ENCODE data around the gene CEP128.

Gene CEP128

GRCh38 chr14:80700601-80701000 lies 240.9 kb downstream of the CEP128 start:
- in situ Hi-C loops (cut with MboI; ENCODE audit: low sequenced_read_pairs, unreplicated experiment), result no loop called here
- TF ChIP-seq CTCF (IDR thresholded peaks at IDR 0.05; ENCODE audit: borderline replicate concordance, control extremely low read depth, extremely low read depth, insufficient read depth, missing control alignments), result no peak
- no peak for DNase-seq (ENCODE audit: low spot score)

GRCh38 chr14:80699861-80700260 lies 241.7 kb downstream of the CEP128 start:
- in situ Hi-C loops (cut with MboI; ENCODE audit: low sequenced_read_pairs, unreplicated experiment), result no loop called here
- no peak for TF ChIP-seq CTCF (IDR thresholded peaks at IDR 0.05; ENCODE audit: borderline replicate concordance, control extremely low read depth, extremely low read depth, insufficient read depth, missing control alignments)
- no peak for DNase-seq (ENCODE audit: low spot score)

- TF ChIP-seq CTCF (IDR thresholded peaks at IDR 0.05; ENCODE audit: borderline replicate concordance, control extremely low read depth, extremely low read depth, insufficient read depth, missing control alignments), result no peak
- DNase-seq (ENCODE audit: low spot score), result no peak
- in situ Hi-C loops (cut with MboI; ENCODE audit: low sequenced_read_pairs, unreplicated experiment), result no loop called here
These were observed 242.6 kb downstream of the CEP128 start for GRCh38 chr14:80698974-80699373.

- DNase-seq (ENCODE audit: low spot score), result no peak
- no peak for TF ChIP-seq CTCF (IDR thresholded peaks at IDR 0.05; ENCODE audit: borderline replicate concordance, control extremely low read depth, extremely low read depth, insufficient read depth, missing control alignments)
- in situ Hi-C loops (cut with MboI; ENCODE audit: low sequenced_read_pairs, unreplicated experiment), result no loop called here
These were observed 245.7 kb downstream of the CEP128 start for GRCh38 chr14:80695869-80696268.

- in situ Hi-C loops (cut with MboI; ENCODE audit: low sequenced_read_pairs, unreplicated experiment), result no loop called here
- DNase-seq (ENCODE audit: low spot score), result no peak
- no peak for TF ChIP-seq CTCF (IDR thresholded peaks at IDR 0.05; ENCODE audit: borderline replicate concordance, control extremely low read depth, extremely low read depth, insufficient read depth, missing control alignments)
These were observed 248.6 kb downstream of the CEP128 start for GRCh38 chr14:80692903-80693302.

- in situ Hi-C loops (cut with MboI; ENCODE audit: low sequenced_read_pairs, unreplicated experiment), result no loop called here
- no peak for TF ChIP-seq CTCF (IDR thresholded peaks at IDR 0.05; ENCODE audit: borderline replicate concordance, control extremely low read depth, extremely low read depth, insufficient read depth, missing control alignments)
- DNase-seq (ENCODE audit: low spot score), result no peak
These were observed 259.9 kb downstream of the CEP128 start for GRCh38 chr14:80681651-80682050.

- no peak for TF ChIP-seq CTCF (IDR thresholded peaks at IDR 0.05; ENCODE audit: borderline replicate concordance, control extremely low read depth, extremely low read depth, insufficient read depth, missing control alignments)
These were observed 262.3 kb downstream of the CEP128 start for GRCh38 chr14:80679273-80679672.

More at GRCh38 chr14:80679273-80679672, 262.3 kb downstream of the CEP128 start:
- in situ Hi-C loops (cut with MboI; ENCODE audit: low sequenced_read_pairs, unreplicated experiment), result no loop called here
- no peak for DNase-seq (ENCODE audit: low spot score)
